Measurements from ENCODE around the gene CD244.

The CD244 gene

GRCh38 chr1:160853014-160853413 is 9.7 kb downstream of the CD244 start:
- Histone ChIP-seq H3K4me1 (ENCODE audit: control insufficient read depth in 1 of 2, insufficient read depth in 2 of 2, low read length in 2 of 2) (peaks cover 9% of the 10 kb centered on the region in 2 donors), H3K27me3 (ENCODE audit: control insufficient read depth in 1 of 2, insufficient read depth in 2 of 2, low read length in 2 of 2) (no peaks in the 10 kb centered on the region), H3K36me3 (ENCODE audit: control insufficient read depth in 1 of 2, insufficient read depth in 2 of 2, low read length in 2 of 2) (no peaks in the 10 kb centered on the region), H3K9me3 (ENCODE audit: control insufficient read depth in 1 of 2, low read length in 2 of 2) (no peaks in the 10 kb centered on the region), H3K4me3 (ENCODE audit: low read depth in 1 of 2, low read length in 2 of 2) (no peak overlapping the region), H3K9ac (ENCODE audit: low read depth in 1 of 2, low read length in 2 of 2) (no peak overlapping the region), H3K27ac (ENCODE audit: low read depth, low read length) (no peak overlapping the region)

GRCh38 chr1:160850993-160851392 is 11.7 kb downstream of the CD244 start:
- Histone ChIP-seq H3K4me1 (ENCODE audit: control insufficient read depth in 1 of 2, insufficient read depth in 2 of 2, low read length in 2 of 2) (peaks cover 9% of the 10 kb centered on the region in 2 donors), H3K27ac (ENCODE audit: low read depth, low read length) (no peak overlapping the region), H3K9me3 (ENCODE audit: control insufficient read depth in 1 of 2, low read length in 2 of 2) (no peaks in the 10 kb centered on the region), H3K27me3 (ENCODE audit: control insufficient read depth in 1 of 2, insufficient read depth in 2 of 2, low read length in 2 of 2) (no peaks in the 10 kb centered on the region), H3K9ac (ENCODE audit: low read depth in 1 of 2, low read length in 2 of 2) (no peak overlapping the region), H3K4me3 (ENCODE audit: low read depth in 1 of 2, low read length in 2 of 2) (no peak overlapping the region), H3K36me3 (ENCODE audit: control insufficient read depth in 1 of 2, insufficient read depth in 2 of 2, low read length in 2 of 2) (no peaks in the 10 kb centered on the region)

GRCh38 chr1:160850541-160850940 is 12.1 kb downstream of the CD244 start:
- H3K4me1 ChIP-seq (ENCODE audit: control insufficient read depth in 1 of 2, insufficient read depth in 2 of 2, low read length in 2 of 2), result peaks cover 9% of the 10 kb centered on the region in 2 donors
- H3K36me3 ChIP-seq (ENCODE audit: control insufficient read depth in 1 of 2, insufficient read depth in 2 of 2, low read length in 2 of 2), result no peaks in the 10 kb centered on the region
- H3K27ac ChIP-seq (ENCODE audit: low read depth, low read length), result no peak overlapping the region
- H3K4me3 ChIP-seq (ENCODE audit: low read depth in 1 of 2, low read length in 2 of 2), result no peak overlapping the region
- H3K27me3 ChIP-seq (ENCODE audit: control insufficient read depth in 1 of 2, insufficient read depth in 2 of 2, low read length in 2 of 2), result no peaks in the 10 kb centered on the region
- no peaks in the 10 kb centered on the region for H3K9me3 ChIP-seq (ENCODE audit: control insufficient read depth in 1 of 2, low read length in 2 of 2)
- H3K9ac ChIP-seq (ENCODE audit: low read depth in 1 of 2, low read length in 2 of 2), result no peak overlapping the region

- Histone ChIP-seq H3K9ac (ENCODE audit: low read depth in 1 of 2, low read length in 2 of 2) (no peak overlapping the region), H3K4me3 (ENCODE audit: low read depth in 1 of 2, low read length in 2 of 2) (no peak overlapping the region), H3K27ac (ENCODE audit: low read depth, low read length) (no peak overlapping the region), H3K4me1 (ENCODE audit: control insufficient read depth in 1 of 2, insufficient read depth in 2 of 2, low read length in 2 of 2) (peaks cover 9% of the 10 kb centered on the region in 2 donors), H3K36me3 (ENCODE audit: control insufficient read depth in 1 of 2, insufficient read depth in 2 of 2, low read length in 2 of 2) (no peaks in the 10 kb centered on the region), H3K9me3 (ENCODE audit: control insufficient read depth in 1 of 2, low read length in 2 of 2) (no peaks in the 10 kb centered on the region), H3K27me3 (ENCODE audit: control insufficient read depth in 1 of 2, insufficient read depth in 2 of 2, low read length in 2 of 2) (no peaks in the 10 kb centered on the region)
Measured at GRCh38 chr1:160846281-160846680, 16.4 kb downstream of the CD244 start.

- Histone ChIP-seq H3K4me1 (ENCODE audit: control insufficient read depth in 1 of 2, insufficient read depth in 2 of 2, low read length in 2 of 2) (no peaks in the 10 kb centered on the region), H3K27me3 (ENCODE audit: control insufficient read depth in 1 of 2, insufficient read depth in 2 of 2, low read length in 2 of 2) (no peaks in the 10 kb centered on the region), H3K9me3 (ENCODE audit: control insufficient read depth in 1 of 2, low read length in 2 of 2) (no peaks in the 10 kb centered on the region), H3K36me3 (ENCODE audit: control insufficient read depth in 1 of 2, insufficient read depth in 2 of 2, low read length in 2 of 2) (no peaks in the 10 kb centered on the region), H3K27ac (ENCODE audit: low read depth, low read length) (no peak overlapping the region), H3K4me3 (ENCODE audit: low read depth in 1 of 2, low read length in 2 of 2) (no peak overlapping the region), H3K9ac (ENCODE audit: low read depth in 1 of 2, low read length in 2 of 2) (no peak overlapping the region)
Measured at GRCh38 chr1:160844447-160845232, 18.0 kb downstream of the CD244 start.

- Histone ChIP-seq H3K27ac (ENCODE audit: low read depth, low read length) (no peak overlapping the region), H3K36me3 (ENCODE audit: control insufficient read depth in 1 of 2, insufficient read depth in 2 of 2, low read length in 2 of 2) (no peaks in the 10 kb centered on the region), H3K4me3 (ENCODE audit: low read depth in 1 of 2, low read length in 2 of 2) (no peak overlapping the region), H3K9ac (ENCODE audit: low read depth in 1 of 2, low read length in 2 of 2) (no peak overlapping the region), H3K4me1 (ENCODE audit: control insufficient read depth in 1 of 2, insufficient read depth in 2 of 2, low read length in 2 of 2) (peaks cover 9 to 19% of the 10 kb centered on the region in 2 donors), H3K27me3 (ENCODE audit: control insufficient read depth in 1 of 2, insufficient read depth in 2 of 2, low read length in 2 of 2) (no peaks in the 10 kb centered on the region), H3K9me3 (ENCODE audit: control insufficient read depth in 1 of 2, low read length in 2 of 2) (no peaks in the 10 kb centered on the region)
Measured at GRCh38 chr1:160841079-160841478, 21.6 kb downstream of the CD244 start.

- H3K9ac ChIP-seq (ENCODE audit: low read depth in 1 of 2, low read length in 2 of 2), result no peak overlapping the region
- no peak overlapping the region for H3K27ac ChIP-seq (ENCODE audit: low read depth, low read length)
- H3K9me3 ChIP-seq (ENCODE audit: control insufficient read depth in 1 of 2, low read length in 2 of 2), result no peaks in the 10 kb centered on the region
- H3K4me1 ChIP-seq (ENCODE audit: control insufficient read depth in 1 of 2, insufficient read depth in 2 of 2, low read length in 2 of 2), result peaks cover 9 to 22% of the 10 kb centered on the region in 2 donors
- H3K4me3 ChIP-seq (ENCODE audit: low read depth in 1 of 2, low read length in 2 of 2), result no peak overlapping the region
- H3K27me3 ChIP-seq (ENCODE audit: control insufficient read depth in 1 of 2, insufficient read depth in 2 of 2, low read length in 2 of 2), result no peaks in the 10 kb centered on the region
- no peaks in the 10 kb centered on the region for H3K36me3 ChIP-seq (ENCODE audit: control insufficient read depth in 1 of 2, insufficient read depth in 2 of 2, low read length in 2 of 2)
Measured at GRCh38 chr1:160839746-160840145, 22.9 kb downstream of the CD244 start.

GRCh38 chr1:160838888-160839287 is 23.8 kb downstream of the CD244 start:
- Histone ChIP-seq H3K9me3 (ENCODE audit: control insufficient read depth in 1 of 2, low read length in 2 of 2) (no peaks in the 10 kb centered on the region), H3K27me3 (ENCODE audit: control insufficient read depth in 1 of 2, insufficient read depth in 2 of 2, low read length in 2 of 2) (no peaks in the 10 kb centered on the region), H3K4me1 (ENCODE audit: control insufficient read depth in 1 of 2, insufficient read depth in 2 of 2, low read length in 2 of 2) (peaks cover 9 to 22% of the 10 kb centered on the region in 2 donors), H3K27ac (ENCODE audit: low read depth, low read length) (no peak overlapping the region), H3K9ac (ENCODE audit: low read depth in 1 of 2, low read length in 2 of 2) (no peak overlapping the region), H3K36me3 (ENCODE audit: control insufficient read depth in 1 of 2, insufficient read depth in 2 of 2, low read length in 2 of 2) (no peaks in the 10 kb centered on the region), H3K4me3 (ENCODE audit: low read depth in 1 of 2, low read length in 2 of 2) (no peak overlapping the region)

- Histone ChIP-seq H3K4me3 (ENCODE audit: low read depth in 1 of 2, low read length in 2 of 2) (no peak overlapping the region), H3K9me3 (ENCODE audit: control insufficient read depth in 1 of 2, low read length in 2 of 2) (no peaks in the 10 kb centered on the region), H3K4me1 (ENCODE audit: control insufficient read depth in 1 of 2, insufficient read depth in 2 of 2, low read length in 2 of 2) (peaks cover 9 to 22% of the 10 kb centered on the region in 2 donors), H3K27ac (ENCODE audit: low read depth, low read length) (no peak overlapping the region), H3K9ac (ENCODE audit: low read depth in 1 of 2, low read length in 2 of 2) (no peak overlapping the region), H3K27me3 (ENCODE audit: control insufficient read depth in 1 of 2, insufficient read depth in 2 of 2, low read length in 2 of 2) (no peaks in the 10 kb centered on the region), H3K36me3 (ENCODE audit: control insufficient read depth in 1 of 2, insufficient read depth in 2 of 2, low read length in 2 of 2) (no peaks in the 10 kb centered on the region)
Measured at GRCh38 chr1:160837558-160838205, 25.0 kb downstream of the CD244 start.

- Histone ChIP-seq H3K4me1 (ENCODE audit: control insufficient read depth in 1 of 2, insufficient read depth in 2 of 2, low read length in 2 of 2) (peaks cover 9 to 22% of the 10 kb centered on the region in 2 donors), H3K4me3 (ENCODE audit: low read depth in 1 of 2, low read length in 2 of 2) (no peak overlapping the region), H3K36me3 (ENCODE audit: control insufficient read depth in 1 of 2, insufficient read depth in 2 of 2, low read length in 2 of 2) (no peaks in the 10 kb centered on the region), H3K27me3 (ENCODE audit: control insufficient read depth in 1 of 2, insufficient read depth in 2 of 2, low read length in 2 of 2) (no peaks in the 10 kb centered on the region), H3K9ac (ENCODE audit: low read depth in 1 of 2, low read length in 2 of 2) (no peak overlapping the region), H3K27ac (ENCODE audit: low read depth, low read length) (no peak overlapping the region), H3K9me3 (ENCODE audit: control insufficient read depth in 1 of 2, low read length in 2 of 2) (no peaks in the 10 kb centered on the region)
Measured at GRCh38 chr1:160836981-160837557, 25.6 kb downstream of the CD244 start.
